ENCODE results near the gene GRIN2A.

GRCh38 chr16:9907752-9908151 is 274.5 kb downstream of the GRIN2A start:
- TF ChIP-seq FOXK2 (IDR thresholded peaks at IDR 0.05) (no peak), DNMT1 (CRISPR knock-in tag; IDR thresholded peaks at IDR 0.05) (no peak), ARHGAP35 (CRISPR knock-in tag; IDR thresholded peaks at IDR 0.05; ENCODE audit: borderline replicate concordance) (no peak), ZNF816 (CRISPR knock-in tag; IDR thresholded peaks at IDR 0.05; ENCODE audit: borderline replicate concordance) (no peak), BHLHE40 (IDR thresholded peaks at IDR 0.05; ENCODE audit: low read length) (no peak), YY1 (IDR thresholded peaks at IDR 0.05; ENCODE audit: insufficient read depth, insufficient replicate concordance, low read depth, low read length) (no peak), MYC (CRISPR knock-in tag; IDR thresholded peaks at IDR 0.05; ENCODE audit: borderline replicate concordance) (no peak), ELF1 (CRISPR knock-in tag; IDR thresholded peaks at IDR 0.05) (no peak), SMC3 (IDR thresholded peaks at IDR 0.05; ENCODE audit: low read length) (no peak), KDM5A (IDR thresholded peaks at IDR 0.05; ENCODE audit: borderline replicate concordance, low read length) (no peak), NR1H2 (CRISPR knock-in tag; IDR thresholded peaks at IDR 0.05; ENCODE audit: borderline replicate concordance, low read depth) (no peak)
- TF ChIP-seq, protein P1, sequence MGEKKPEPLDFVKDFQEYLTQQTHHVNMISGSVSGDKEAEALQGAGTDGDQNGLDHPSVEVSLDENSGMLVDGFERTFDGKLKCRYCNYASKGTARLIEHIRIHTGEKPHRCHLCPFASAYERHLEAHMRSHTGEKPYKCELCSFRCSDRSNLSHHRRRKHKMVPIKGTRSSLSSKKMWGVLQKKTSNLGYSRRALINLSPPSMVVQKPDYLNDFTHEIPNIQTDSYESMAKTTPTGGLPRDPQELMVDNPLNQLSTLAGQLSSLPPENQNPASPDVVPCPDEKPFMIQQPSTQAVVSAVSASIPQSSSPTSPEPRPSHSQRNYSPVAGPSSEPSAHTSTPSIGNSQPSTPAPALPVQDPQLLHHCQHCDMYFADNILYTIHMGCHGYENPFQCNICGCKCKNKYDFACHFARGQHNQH (CRISPR knock-in tag; IDR thresholded peaks at IDR 0.05) = no peak
- TF ChIP-seq, protein P2, sequence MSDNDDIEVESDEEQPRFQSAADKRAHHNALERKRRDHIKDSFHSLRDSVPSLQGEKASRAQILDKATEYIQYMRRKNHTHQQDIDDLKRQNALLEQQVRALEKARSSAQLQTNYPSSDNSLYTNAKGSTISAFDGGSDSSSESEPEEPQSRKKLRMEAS (IDR thresholded peaks at IDR 0.05) = no peak
- TF ChIP-seq, protein P3, sequence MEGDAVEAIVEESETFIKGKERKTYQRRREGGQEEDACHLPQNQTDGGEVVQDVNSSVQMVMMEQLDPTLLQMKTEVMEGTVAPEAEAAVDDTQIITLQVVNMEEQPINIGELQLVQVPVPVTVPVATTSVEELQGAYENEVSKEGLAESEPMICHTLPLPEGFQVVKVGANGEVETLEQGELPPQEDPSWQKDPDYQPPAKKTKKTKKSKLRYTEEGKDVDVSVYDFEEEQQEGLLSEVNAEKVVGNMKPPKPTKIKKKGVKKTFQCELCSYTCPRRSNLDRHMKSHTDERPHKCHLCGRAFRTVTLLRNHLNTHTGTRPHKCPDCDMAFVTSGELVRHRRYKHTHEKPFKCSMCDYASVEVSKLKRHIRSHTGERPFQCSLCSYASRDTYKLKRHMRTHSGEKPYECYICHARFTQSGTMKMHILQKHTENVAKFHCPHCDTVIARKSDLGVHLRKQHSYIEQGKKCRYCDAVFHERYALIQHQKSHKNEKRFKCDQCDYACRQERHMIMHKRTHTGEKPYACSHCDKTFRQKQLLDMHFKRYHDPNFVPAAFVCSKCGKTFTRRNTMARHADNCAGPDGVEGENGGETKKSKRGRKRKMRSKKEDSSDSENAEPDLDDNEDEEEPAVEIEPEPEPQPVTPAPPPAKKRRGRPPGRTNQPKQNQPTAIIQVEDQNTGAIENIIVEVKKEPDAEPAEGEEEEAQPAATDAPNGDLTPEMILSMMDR (CRISPR knock-in tag; IDR thresholded peaks at IDR 0.05) = no peak

Data from HepG2 (cell line).